Raji (cell line): Measurements from ENCODE around the gene CTDSPL.

ENCODE experiments used
- POLR2A ChIP-seq: IDR thresholded peaks from 2 replicates; pipeline ENCODE4 v1.6.1; 2011; ENCODE audit warnings: low read depth, low read length, control low read depth; ENCODE audit not compliant: insufficient read depth

The CTDSPL gene

GRCh38 chr3:37864904-37865303 is 3.2 kb downstream of the CTDSPL start:
- no peak for TF ChIP-seq POLR2A

DNA sequence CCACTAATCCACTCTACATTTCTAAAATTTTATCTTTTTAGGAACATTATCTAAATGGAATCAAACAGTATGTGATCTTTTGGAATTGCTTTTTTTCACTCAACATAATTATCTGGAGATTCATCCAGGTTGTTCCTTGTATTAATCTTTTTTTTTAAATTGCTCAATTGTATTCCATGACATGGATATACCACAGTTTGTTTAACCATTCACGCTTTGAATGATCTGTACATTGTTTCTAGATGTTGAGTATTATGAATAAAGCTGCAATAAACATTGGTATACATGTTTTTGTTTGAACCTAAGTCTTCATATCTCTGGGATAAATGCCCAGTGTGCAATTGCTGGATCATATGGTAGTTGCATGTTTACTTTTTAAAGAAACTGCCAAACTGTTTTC is 5.5 kb downstream of the CTDSPL start:
- no peak for TF ChIP-seq POLR2A

GRCh38 chr3:37871858-37872257 is 10.2 kb downstream of the CTDSPL start:
- TF ChIP-seq POLR2A: no peak

GRCh38 chr3:37872413-37873160 is 10.9 kb downstream of the CTDSPL start:
- TF ChIP-seq POLR2A: no peak

GRCh38 chr3:37876279-37876678 is 14.6 kb downstream of the CTDSPL start:
- TF ChIP-seq POLR2A: no peak

GRCh38 chr3:37882711-37883110 is 21.0 kb downstream of the CTDSPL start:
- TF ChIP-seq POLR2A: no peak

DNA sequence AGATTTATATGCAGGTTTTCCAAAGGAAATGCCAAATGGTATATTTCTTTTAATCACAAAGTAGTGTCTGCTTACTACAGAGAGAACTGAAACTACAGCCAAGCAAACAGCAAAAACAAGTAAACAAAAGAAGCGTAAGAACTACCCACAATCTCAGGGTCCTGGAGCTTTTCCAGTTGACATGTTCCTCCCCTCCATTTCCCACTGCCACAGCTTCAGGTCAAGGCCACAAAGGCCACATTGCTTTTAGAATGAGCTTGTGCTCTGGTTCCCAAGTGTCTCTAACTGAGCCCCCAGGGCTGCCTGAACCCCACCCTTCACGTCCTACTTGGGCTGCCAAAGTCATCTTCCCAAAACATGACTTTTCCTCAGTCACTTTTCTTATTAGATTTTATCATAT is 24.1 kb downstream of the CTDSPL start:
- TF ChIP-seq POLR2A: no peak

DNA sequence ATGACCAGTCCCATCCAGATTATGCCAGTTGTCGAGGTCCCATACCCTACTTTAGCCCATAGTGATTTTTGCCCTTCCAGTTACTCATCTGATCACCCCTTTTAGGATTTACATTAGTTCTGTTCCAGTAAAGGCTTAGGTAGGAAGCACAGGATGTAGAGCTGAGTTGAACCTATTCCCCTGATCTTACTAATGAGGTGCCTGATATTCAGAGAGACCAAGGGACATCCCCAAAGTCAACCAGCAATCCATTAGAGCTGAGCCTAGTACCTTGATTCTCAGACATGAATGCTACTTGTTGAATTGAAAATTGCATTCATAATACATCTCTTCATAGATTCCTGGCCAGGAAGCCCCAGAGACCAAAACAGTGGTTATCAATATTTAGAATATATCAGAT is 24.7 kb downstream of the CTDSPL start:
- TF ChIP-seq POLR2A: no peak

DNA sequence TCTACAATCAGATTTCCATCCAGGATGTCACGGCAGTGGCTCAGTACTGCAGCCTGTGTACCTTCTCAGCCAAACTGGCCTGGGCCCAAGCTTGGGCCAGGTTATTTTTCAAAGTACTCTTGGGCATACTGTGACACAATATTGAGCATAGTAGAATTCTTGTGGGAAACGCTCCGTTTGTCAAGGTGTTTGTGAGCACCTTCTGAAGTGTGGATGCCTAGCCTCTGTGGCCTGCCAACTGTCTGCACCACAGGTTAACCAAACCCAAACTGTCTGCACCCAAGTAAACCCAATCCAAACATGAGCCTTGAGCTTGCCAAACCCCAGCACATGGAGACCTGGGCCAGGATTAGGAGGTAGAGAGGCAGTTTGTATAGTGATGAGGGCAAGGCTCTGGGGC is 25.4 kb downstream of the CTDSPL start:
- no peak for TF ChIP-seq POLR2A

GRCh38 chr3:37887824-37888223 is 26.1 kb downstream of the CTDSPL start:
- no peak for TF ChIP-seq POLR2A

DNA sequence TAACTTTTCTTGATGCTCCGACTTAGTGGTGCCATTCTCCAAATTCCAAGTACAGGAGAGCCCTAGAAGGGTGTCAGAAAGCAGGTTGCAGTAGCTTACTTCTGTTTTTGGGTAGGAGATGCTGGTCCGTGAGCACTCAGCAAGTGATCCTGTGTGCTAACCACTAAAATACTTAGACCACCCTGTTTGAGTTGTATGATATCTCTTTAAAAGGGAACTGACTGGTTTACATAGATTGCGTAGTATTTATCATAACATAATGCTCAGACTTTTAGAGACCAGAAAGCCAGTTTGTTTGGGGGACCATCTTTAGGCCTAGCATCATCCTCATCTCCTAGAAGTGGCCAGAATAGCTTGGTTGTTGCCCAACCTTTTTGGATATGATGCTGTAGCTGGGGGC is 26.7 kb downstream of the CTDSPL start:
- TF ChIP-seq POLR2A: no peak

- TF ChIP-seq POLR2A: no peak
These were observed 28.8 kb downstream of the CTDSPL start for GRCh38 chr3:37890522-37890921.

DNA sequence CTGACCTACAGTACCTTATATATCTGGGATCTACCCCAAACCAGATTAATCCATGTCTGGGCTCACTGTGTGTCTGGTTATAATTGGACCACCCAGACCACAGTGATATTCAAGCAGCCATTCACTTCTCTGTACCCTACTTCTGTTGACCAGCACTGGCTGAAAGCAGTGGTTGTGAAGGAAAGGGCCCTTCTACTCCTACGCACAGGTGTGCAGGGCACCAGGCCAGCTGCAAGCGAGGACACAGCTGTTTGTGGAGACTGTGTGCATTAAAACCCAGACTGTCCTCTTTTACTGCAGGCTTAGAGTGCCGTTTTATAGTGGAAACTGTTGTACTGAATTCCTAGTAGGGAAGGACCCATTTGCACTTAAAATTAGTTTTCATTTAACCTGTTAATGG is 29.5 kb downstream of the CTDSPL start:
- no peak for TF ChIP-seq POLR2A

GRCh38 chr3:37892927-37893600 is 31.4 kb downstream of the CTDSPL start:
- TF ChIP-seq POLR2A: no peak

DNA sequence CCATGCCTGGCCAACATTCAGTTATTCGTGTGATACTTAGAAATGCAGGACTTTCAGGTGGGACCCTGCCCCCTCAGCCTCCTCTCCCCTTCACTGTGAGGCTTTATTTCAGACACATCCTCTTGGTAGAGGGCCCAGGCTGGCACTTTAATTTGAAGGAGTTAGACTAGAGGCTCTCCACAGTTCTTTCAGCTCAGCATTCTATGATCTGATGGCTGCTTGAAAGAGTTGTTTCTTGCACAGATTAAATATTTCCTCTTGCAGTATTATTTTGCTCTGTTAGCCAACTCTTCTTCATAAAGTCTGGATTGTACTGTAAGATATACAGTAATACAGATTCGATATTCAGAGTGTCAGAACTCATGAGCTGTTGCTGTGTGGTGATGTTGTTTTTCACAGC is 35.1 kb downstream of the CTDSPL start:
- no peak for TF ChIP-seq POLR2A

DNA sequence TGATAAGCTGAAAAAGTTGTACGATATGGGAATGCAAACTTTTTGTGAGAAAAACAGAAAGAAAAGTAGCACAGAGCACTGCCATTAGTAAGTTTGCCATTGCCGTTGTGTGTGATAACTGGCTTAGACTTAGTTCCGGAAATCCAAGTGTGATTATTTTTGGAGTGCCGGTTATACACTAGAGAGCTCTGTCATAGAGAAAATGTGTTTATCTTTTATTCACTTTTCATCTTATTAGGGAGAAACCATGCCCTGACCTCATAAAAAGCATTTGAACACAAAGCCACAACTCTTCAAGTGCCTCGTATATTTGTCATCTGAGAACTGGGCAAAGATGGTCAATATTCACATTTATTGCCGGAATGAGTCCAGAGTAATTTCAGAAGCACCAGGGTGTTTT is 36.1 kb downstream of the CTDSPL start:
- TF ChIP-seq POLR2A: no peak

GRCh38 chr3:37898424-37898823 is 36.7 kb downstream of the CTDSPL start:
- no peak for TF ChIP-seq POLR2A
